ENCODE data around the gene E4F1.

GRCh38 chr16:2230376-2230775 is 7.0 kb downstream of the E4F1 start:
- TF ChIP-seq CTCF (IDR thresholded peaks at IDR 0.05) (no peak), EZH2 (IDR thresholded peaks at IDR 0.05; ENCODE audit: borderline replicate concordance, insufficient read depth, low read depth, low read length, poor library complexity, severe bottlenecking) (no peak)

Data from B cell (primary cell).